SK-N-SH treated with all-trans-retinoic acid at 6 μM for 48 hours (cell line): ENCODE data around the gene NT5C3A.
A peak's percentile ranks its signal among the peaks of the same experiment; 100 is the strongest.

ENCODE experiments used
- ATAC-seq: fragments of 200-7000 bp; cut with Tn5 transposase; 3 replicates; pipeline ENCODE4 v1.9.1; 2020; ENCODE audit warnings: mild to moderate bottlenecking, moderate library complexity
- ARNTL ChIP-seq: fragments of 450-650 bp; formaldehyde crosslinking; IDR thresholded peaks from 2 replicates; pipeline ENCODE4 v1.5.0; 2020; ENCODE audit warnings: low read depth, mild to moderate bottlenecking, moderate library complexity, borderline replicate concordance
- BACH2 ChIP-seq: fragments of 250-450 bp; sonication (Bioruptor Pico); IDR thresholded peaks from 2 replicates; pipeline ENCODE4 v1.9.0; 2021; ENCODE audit warnings: mild to moderate bottlenecking, borderline replicate concordance
- CSDC2 ChIP-seq: fragments of 250-450 bp; sonication (Bioruptor Pico); IDR thresholded peaks from 2 replicates; pipeline ENCODE4 v1.5.0; 2020; ENCODE audit warnings: mild to moderate bottlenecking, moderate library complexity
- CSRNP3 ChIP-seq: fragments of 250-450 bp; sonication (Bioruptor Pico); IDR thresholded peaks from 2 replicates; pipeline ENCODE4 v1.5.1; 2021; ENCODE audit warnings: mild to moderate bottlenecking, moderate library complexity
- ESRRG ChIP-seq: fragments of 250-450 bp; sonication (Bioruptor Pico); IDR thresholded peaks from 2 replicates; pipeline ENCODE4 v1.6.1; 2021; ENCODE audit warnings: mild to moderate bottlenecking
- GLIS3 ChIP-seq: fragments of 250-450 bp; sonication (Bioruptor Pico); IDR thresholded peaks from 2 replicates; pipeline ENCODE4 v1.5.0; 2020; ENCODE audit warnings: mild to moderate bottlenecking, moderate library complexity
- ISL1 ChIP-seq: fragments of 250-450 bp; sonication (Bioruptor Pico); IDR thresholded peaks from 2 replicates; pipeline ENCODE4 v2.1.2; 2022; ENCODE audit warnings: mild to moderate bottlenecking, moderate library complexity
- PPARA ChIP-seq: fragments of 250-450 bp; sonication (Bioruptor Pico); IDR thresholded peaks from 2 replicates; pipeline ENCODE4 v1.5.0; 2020; ENCODE audit warnings: mild to moderate bottlenecking, borderline replicate concordance
- RARB ChIP-seq: fragments of 250-450 bp; sonication (Bioruptor Pico); IDR thresholded peaks from 2 replicates; pipeline ENCODE4 v1.8.0; 2021; ENCODE audit warnings: mild to moderate bottlenecking, moderate library complexity
- SNAI2 ChIP-seq: fragments of 250-450 bp; sonication (Bioruptor Pico); IDR thresholded peaks from 2 replicates; pipeline ENCODE4 v1.5.0; 2020; ENCODE audit warnings: mild to moderate bottlenecking, moderate library complexity
- TCF4 ChIP-seq: fragments of 250-450 bp; sonication (Bioruptor Pico); IDR thresholded peaks from 2 replicates; pipeline ENCODE4 v1.8.0; 2021; ENCODE audit warnings: mild to moderate bottlenecking, moderate library complexity, borderline replicate concordance
- TOX ChIP-seq: fragments of 250-450 bp; sonication (Bioruptor Pico); IDR thresholded peaks from 2 replicates; pipeline ENCODE4 v1.8.0; 2021; ENCODE audit warnings: mild to moderate bottlenecking, moderate library complexity, borderline replicate concordance
- ZC3H10 ChIP-seq: fragments of 250-450 bp; sonication (Bioruptor Pico); IDR thresholded peaks from 2 replicates; pipeline ENCODE4 v1.5.1; 2021; ENCODE audit warnings: mild to moderate bottlenecking, moderate library complexity
- ZFP30 ChIP-seq: fragments of 450-650 bp; formaldehyde crosslinking; IDR thresholded peaks from 2 replicates; pipeline ENCODE4 v1.5.0; 2022; ENCODE audit warnings: mild to moderate bottlenecking, moderate library complexity
- ZNF565 ChIP-seq: fragments of 450-650 bp; formaldehyde crosslinking; conservative IDR thresholded peaks from 2 replicates; pipeline ENCODE4 v1.5.0; 2020; ENCODE audit warnings: low read depth, mild to moderate bottlenecking, moderate library complexity
- ZNF70 ChIP-seq: fragments of 450-650 bp; formaldehyde crosslinking; IDR thresholded peaks from 2 replicates; pipeline ENCODE4 v1.5.0; 2020; ENCODE audit warnings: mild to moderate bottlenecking, moderate library complexity
- ZNF8 ChIP-seq: fragments of 450-650 bp; formaldehyde crosslinking; IDR thresholded peaks from 2 replicates; pipeline ENCODE4 v1.5.0; 2020; ENCODE audit warnings: mild to moderate bottlenecking, moderate library complexity
- TF ChIP-seq, protein P1 (sequence below): fragments of 250-450 bp; sonication (Bioruptor Pico); IDR thresholded peaks from 2 replicates; pipeline ENCODE4 v1.8.0; 2020; ENCODE audit warnings: mild to moderate bottlenecking, moderate library complexity, borderline replicate concordance
- TF ChIP-seq, protein P2 (sequence below): fragments of 250-450 bp; sonication (Bioruptor Pico); IDR thresholded peaks from 2 replicates; pipeline ENCODE4 v1.8.0; 2021; ENCODE audit warnings: low read depth, mild to moderate bottlenecking, moderate library complexity, borderline replicate concordance
- TF ChIP-seq, protein P3 (sequence below): fragments of 250-450 bp; sonication (Bioruptor Pico); IDR thresholded peaks from 2 replicates; pipeline ENCODE4 v1.5.0; 2020; ENCODE audit warnings: mild to moderate bottlenecking, moderate library complexity
- TF ChIP-seq, protein P4 (sequence below): fragments of 250-450 bp; sonication (Bioruptor Pico); IDR thresholded peaks from 2 replicates; pipeline ENCODE4 v1.5.1; 2020; ENCODE audit warnings: low read depth, mild to moderate bottlenecking, moderate library complexity

NT5C3A gene

DNA sequence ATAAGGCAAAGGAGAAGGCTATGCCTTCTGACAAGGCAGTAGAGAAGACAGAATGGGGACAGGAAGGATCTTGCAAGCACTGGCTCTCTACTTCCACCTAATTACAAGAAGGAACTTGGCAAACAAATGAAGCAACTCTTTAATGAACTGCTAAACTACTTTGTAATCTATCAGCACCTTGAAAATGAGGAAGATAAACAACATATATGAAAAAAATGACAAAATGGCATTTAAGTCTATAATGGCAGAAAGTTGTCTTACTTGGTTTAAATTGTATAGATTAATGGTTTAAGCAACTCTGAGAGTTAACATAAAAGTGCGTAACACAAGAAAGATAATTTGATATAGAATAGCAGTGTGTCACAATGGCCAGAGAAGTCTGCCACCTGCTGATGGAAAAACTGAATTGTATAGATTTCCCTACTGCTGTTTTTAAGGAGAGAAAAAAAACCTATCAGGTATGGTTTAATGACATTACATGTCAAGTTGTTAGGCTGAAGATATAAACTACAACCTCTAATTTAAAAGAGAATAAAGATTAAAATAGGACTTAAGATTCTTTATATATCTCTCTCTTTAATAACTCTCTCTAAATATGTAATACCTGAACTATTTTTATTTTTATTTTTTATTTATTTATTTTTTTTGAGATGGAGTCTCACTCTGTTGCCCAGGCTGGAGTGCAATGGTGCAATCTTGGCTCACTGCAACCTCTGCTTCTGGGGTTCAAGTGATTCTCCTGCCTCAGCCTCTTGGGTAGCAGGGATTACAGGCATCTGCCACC is 11.8 kb downstream of the NT5C3A start:
- TF ChIP-seq BACH2 (CRISPR knock-in tag) (no peak), ZNF565 (CRISPR knock-in tag) (no peak), CSDC2 (no peak), SNAI2 (CRISPR knock-in tag) (no peak)
- ATAC-seq = peak; percentile 86

DNA sequence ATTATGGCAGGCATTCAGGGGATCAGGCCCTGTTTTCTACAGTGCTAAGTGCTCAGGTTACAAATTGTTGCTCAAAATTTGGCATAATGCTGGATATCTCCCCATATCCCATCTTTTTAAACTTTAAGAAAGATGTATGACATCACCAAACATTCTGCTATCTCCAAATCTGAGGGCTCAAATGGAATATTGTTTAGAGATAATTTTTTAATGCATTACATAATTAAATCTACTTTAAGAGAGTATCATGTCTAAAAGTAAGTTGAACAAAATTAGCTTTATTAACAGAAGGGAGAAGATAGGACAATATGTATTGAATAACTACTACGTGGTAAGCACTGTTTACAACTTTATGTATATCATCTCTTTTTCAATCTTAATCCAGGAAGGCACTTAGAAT is 13.9 kb downstream of the NT5C3A start:
- no peak for TF ChIP-seq TOX (CRISPR knock-in tag)
- TF ChIP-seq ARNTL (CRISPR knock-in tag) = no peak
- TF ChIP-seq ISL1 = peak; percentile 95
- TF ChIP-seq TCF4 (CRISPR knock-in tag) = no peak
- TF ChIP-seq CSDC2 = no peak
- TF ChIP-seq, all 23 proteins: peak for 1
- no peak for ATAC-seq

DNA sequence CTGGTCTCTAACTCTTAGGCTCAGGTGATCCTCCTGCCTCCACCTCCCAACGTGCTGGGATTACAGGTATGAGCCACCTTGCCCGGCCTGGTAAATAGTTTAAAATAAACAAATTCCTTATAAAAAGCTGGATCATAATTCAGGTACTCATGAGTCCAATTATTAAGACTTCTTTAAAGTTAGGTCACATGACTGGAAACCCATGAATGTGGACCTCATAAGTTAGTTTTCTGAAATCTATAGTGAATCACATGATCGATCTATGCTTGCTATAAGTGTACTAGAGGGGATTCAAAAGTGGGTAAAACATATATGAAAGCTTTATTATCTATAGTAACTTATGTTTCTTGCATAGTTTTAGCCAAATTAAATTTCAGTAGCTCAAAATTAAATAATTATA is 14.3 kb downstream of the NT5C3A start:
- no peak for ATAC-seq
- TF ChIP-seq, protein P1, sequence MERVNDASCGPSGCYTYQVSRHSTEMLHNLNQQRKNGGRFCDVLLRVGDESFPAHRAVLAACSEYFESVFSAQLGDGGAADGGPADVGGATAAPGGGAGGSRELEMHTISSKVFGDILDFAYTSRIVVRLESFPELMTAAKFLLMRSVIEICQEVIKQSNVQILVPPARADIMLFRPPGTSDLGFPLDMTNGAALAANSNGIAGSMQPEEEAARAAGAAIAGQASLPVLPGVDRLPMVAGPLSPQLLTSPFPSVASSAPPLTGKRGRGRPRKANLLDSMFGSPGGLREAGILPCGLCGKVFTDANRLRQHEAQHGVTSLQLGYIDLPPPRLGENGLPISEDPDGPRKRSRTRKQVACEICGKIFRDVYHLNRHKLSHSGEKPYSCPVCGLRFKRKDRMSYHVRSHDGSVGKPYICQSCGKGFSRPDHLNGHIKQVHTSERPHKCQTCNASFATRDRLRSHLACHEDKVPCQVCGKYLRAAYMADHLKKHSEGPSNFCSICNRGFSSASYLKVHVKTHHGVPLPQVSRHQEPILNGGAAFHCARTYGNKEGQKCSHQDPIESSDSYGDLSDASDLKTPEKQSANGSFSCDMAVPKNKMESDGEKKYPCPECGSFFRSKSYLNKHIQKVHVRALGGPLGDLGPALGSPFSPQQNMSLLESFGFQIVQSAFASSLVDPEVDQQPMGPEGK = no peak
- TF ChIP-seq GLIS3 (CRISPR knock-in tag) (no peak), ZFP30 (CRISPR knock-in tag) (no peak)
- TF ChIP-seq, protein P2, sequence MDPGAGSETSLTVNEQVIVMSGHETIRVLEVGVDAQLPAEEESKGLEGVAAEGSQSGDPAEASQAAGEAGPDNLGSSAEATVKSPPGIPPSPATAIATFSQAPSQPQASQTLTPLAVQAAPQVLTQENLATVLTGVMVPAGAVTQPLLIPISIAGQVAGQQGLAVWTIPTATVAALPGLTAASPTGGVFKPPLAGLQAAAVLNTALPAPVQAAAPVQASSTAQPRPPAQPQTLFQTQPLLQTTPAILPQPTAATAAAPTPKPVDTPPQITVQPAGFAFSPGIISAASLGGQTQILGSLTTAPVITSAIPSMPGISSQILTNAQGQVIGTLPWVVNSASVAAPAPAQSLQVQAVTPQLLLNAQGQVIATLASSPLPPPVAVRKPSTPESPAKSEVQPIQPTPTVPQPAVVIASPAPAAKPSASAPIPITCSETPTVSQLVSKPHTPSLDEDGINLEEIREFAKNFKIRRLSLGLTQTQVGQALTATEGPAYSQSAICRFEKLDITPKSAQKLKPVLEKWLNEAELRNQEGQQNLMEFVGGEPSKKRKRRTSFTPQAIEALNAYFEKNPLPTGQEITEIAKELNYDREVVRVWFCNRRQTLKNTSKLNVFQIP (CRISPR knock-in tag) = no peak

- no peak for TF ChIP-seq ESRRG
- TF ChIP-seq, protein P2 (CRISPR knock-in tag) = no peak
- no peak for TF ChIP-seq ZNF565 (CRISPR knock-in tag)
- TF ChIP-seq, protein P1 = no peak
- TF ChIP-seq ISL1 = peak; percentile 47; the same call in 1 of the 2 replicates
- ATAC-seq = no peak
Observed at GRCh38 chr7:33044986-33045385, 17.6 kb downstream of the NT5C3A start.

DNA sequence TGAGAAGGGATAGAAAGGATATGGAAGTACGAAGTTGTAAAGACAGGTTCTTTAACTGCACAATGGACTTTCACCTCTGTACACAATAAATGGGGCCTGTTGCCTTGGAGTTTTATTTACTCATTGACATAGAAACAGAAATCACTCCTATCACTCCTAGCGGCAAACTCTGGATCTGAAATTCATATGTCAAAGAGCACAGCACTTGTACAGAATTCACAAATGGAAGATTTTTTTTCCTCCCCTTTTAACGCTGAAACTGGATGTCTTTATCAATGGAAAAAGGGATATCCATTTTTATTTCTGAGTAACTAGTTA is 18.2 kb downstream of the NT5C3A start:
- no peak for ATAC-seq
- no peak for TF ChIP-seq PPARA (CRISPR knock-in tag)
- TF ChIP-seq ISL1 = no peak
- TF ChIP-seq ZNF565 (CRISPR knock-in tag) = no peak
- TF ChIP-seq ZFP30 (CRISPR knock-in tag) = no peak
- TF ChIP-seq ZNF70 = no peak
- TF ChIP-seq GLIS3 (CRISPR knock-in tag) = no peak
- no peak for TF ChIP-seq RARB (CRISPR knock-in tag)
- no peak for TF ChIP-seq ESRRG
- TF ChIP-seq SNAI2 (CRISPR knock-in tag) = no peak
- TF ChIP-seq CSDC2 = no peak
- TF ChIP-seq TOX (CRISPR knock-in tag) = no peak
- TF ChIP-seq, protein P3, sequence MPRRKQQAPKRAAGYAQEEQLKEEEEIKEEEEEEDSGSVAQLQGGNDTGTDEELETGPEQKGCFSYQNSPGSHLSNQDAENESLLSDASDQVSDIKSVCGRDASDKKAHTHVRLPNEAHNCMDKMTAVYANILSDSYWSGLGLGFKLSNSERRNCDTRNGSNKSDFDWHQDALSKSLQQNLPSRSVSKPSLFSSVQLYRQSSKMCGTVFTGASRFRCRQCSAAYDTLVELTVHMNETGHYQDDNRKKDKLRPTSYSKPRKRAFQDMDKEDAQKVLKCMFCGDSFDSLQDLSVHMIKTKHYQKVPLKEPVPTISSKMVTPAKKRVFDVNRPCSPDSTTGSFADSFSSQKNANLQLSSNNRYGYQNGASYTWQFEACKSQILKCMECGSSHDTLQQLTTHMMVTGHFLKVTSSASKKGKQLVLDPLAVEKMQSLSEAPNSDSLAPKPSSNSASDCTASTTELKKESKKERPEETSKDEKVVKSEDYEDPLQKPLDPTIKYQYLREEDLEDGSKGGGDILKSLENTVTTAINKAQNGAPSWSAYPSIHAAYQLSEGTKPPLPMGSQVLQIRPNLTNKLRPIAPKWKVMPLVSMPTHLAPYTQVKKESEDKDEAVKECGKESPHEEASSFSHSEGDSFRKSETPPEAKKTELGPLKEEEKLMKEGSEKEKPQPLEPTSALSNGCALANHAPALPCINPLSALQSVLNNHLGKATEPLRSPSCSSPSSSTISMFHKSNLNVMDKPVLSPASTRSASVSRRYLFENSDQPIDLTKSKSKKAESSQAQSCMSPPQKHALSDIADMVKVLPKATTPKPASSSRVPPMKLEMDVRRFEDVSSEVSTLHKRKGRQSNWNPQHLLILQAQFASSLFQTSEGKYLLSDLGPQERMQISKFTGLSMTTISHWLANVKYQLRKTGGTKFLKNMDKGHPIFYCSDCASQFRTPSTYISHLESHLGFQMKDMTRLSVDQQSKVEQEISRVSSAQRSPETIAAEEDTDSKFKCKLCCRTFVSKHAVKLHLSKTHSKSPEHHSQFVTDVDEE (CRISPR knock-in tag) = no peak
- TF ChIP-seq ARNTL (CRISPR knock-in tag) = no peak
- no peak for TF ChIP-seq CSRNP3 (CRISPR knock-in tag)
- TF ChIP-seq ZNF8 (CRISPR knock-in tag) = no peak
- TF ChIP-seq ZC3H10 = no peak
- TF ChIP-seq, protein P4, sequence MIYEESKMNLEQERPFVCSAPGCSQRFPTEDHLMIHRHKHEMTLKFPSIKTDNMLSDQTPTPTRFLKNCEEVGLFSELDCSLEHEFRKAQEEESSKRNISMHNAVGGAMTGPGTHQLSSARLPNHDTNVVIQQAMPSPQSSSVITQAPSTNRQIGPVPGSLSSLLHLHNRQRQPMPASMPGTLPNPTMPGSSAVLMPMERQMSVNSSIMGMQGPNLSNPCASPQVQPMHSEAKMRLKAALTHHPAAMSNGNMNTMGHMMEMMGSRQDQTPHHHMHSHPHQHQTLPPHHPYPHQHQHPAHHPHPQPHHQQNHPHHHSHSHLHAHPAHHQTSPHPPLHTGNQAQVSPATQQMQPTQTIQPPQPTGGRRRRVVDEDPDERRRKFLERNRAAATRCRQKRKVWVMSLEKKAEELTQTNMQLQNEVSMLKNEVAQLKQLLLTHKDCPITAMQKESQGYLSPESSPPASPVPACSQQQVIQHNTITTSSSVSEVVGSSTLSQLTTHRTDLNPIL (CRISPR knock-in tag) = no peak
